Adipose tissue (tissue), 3 donors: ENCODE measurements around the gene ALDH1A2. TPM values are rescaled to one million over a fixed set of nuclear protein-coding genes. Genes with fewer than 3 reads are reported as not detected.

Experiments used
- H3K27ac ChIP-seq: one replicate; pipeline ENCODE4 v1.5.1; 2013; ENCODE audit warnings: low read depth, low read length
- WGBS, 3 donors: extraction: QIAGEN DNeasy Blood & Tissue Kit; methylation state at CpG; one replicate each; pipeline ENCODE4 v1.1.7; 2013; 5-methylcytosine and 5-hydroxymethylcytosine counted together
- polyA plus RNA-seq, 3 donors: library from polyadenylated mRNA; stranded (reverse); fragments of 200-250 nt; gene quantifications; one replicate each; pipeline ENCODE4 v1.2.3, GENCODE V29; 2013
- donor health status: healthy with polysubstance abuse.
- donor health status: Bipolar disorder and iron deficiency.
- donor health status: healthy.

Gene ALDH1A2
- polyA plus RNA-seq, 3 donors = 1.4 to 15.6 (median 4.7) TPM

- no peak overlapping the region for H3K27ac ChIP-seq
- WGBS, 3 donors = 71 to 80% (median 79%) methylated on average over 4 of the region's 4 CpGs
These were observed 103.6 kb downstream of the ALDH1A2 start for GRCh38 chr15:57961919-57962318.

GRCh38 chr15:57957113-57957512 is 108.4 kb downstream of the ALDH1A2 start:
- WGBS, 3 donors = 84 to 89% (median 88%) methylated on average over 5 of the region's 5 CpGs

GRCh38 chr15:57953874-57954273 is 111.6 kb downstream of the ALDH1A2 start:
- WGBS, 3 donors = 63 to 82% (median 81%) methylated on average over 2 of the region's 2 CpGs
- H3K27ac ChIP-seq = no peak overlapping the region

More at GRCh38 chr15:57957113-57957512, 108.4 kb downstream of the ALDH1A2 start:
- H3K27ac ChIP-seq = no peak overlapping the region

DNA sequence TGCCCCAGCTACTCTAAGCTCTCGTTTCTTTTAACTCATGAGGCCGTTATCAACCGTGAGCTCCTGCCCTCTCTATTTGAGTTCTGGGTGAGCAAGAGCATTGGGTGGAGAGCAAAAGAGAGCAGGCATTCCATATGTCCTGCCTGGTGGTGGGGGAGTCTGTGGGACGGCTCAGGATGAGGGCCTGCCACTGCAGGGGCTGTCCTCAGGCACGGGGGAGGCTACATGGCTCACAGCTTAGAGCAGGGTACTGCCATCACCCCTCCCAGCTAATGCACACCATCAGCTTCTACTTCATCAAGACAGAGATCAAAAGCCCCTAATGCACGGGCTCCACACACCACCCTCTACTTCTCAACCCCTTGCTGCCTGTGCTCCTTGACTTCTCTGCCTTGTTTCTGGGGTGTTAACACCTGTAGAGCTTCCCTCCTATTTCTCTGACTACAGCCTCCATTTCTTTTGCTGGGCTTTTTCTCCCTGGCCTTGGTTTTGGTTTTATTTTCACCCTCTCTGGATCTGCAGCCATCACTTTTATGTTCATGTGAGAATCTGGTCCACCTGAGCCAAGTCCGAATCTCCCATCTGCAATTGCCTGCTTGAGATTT is 114.1 kb downstream of the ALDH1A2 start:
- 79 to 86% (median 86%) methylated on average over 7 of the region's 7 CpGs for whole genome bisulfite sequencing, 3 donors

DNA sequence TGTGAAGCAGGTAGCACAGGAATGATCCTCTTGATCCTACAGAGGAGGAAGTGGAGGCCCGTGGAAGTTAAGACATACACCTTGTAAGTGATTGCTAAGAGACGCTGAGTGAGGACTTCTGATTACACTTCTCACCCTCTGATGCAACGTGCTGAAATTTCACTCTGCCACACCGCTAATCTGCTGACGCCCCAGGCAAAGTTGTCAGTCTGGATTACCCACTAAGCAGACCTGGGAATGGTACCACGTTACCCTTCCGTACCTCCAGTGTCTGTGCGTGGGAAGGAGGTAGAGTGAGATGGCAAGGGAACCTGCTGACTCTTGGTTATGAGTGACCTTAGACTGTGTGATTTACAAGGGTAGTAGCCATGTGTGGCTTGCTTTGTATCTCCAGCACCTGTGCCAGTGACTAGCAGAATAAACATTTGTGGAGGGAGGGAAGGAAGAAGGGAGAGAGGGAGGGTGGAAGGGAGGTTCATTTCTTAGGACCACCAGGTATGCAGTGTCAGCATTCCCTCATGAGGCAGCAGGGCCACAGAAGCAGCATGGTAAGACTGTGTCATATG is 115.0 kb downstream of the ALDH1A2 start:
- WGBS, 3 donors = 72 to 80% (median 75%) methylated on average over 8 of the region's 8 CpGs
- no peak overlapping the region for H3K27ac ChIP-seq

More for the DNA sequence above, 114.1 kb downstream of the ALDH1A2 start:
- H3K27ac ChIP-seq = no peak overlapping the region

DNA sequence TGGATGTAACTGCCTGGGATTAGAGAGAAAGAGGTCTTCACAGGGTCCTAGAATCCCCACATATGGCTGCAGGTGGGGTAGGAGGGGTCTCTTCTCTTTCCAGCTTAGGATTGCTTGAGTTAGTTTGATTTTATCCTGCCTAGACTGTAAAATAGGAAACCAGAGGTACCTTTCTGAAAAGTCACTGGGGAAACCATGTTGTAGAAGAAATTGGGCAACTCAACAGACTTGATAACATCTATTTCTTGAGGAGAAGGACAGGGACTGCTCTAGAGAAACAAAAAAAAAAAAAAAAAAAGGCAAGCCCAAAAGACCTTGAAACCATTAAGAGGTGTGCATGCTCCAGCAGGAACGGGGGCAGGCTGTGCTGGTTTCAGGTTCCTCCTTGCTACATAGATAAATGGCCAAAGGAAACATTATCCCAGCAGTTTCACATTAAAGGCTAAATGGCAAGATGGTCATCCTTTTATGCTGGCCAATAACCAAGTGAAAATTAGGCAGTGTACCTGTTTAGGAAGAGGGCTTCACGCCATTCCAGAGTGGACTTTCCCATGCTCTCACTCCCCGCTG is 116.1 kb downstream of the ALDH1A2 start:
- no peak overlapping the region for H3K27ac ChIP-seq
- WGBS, 3 donors = 85 to 93% (median 92%) methylated on average over 3 of the region's 3 CpGs

DNA sequence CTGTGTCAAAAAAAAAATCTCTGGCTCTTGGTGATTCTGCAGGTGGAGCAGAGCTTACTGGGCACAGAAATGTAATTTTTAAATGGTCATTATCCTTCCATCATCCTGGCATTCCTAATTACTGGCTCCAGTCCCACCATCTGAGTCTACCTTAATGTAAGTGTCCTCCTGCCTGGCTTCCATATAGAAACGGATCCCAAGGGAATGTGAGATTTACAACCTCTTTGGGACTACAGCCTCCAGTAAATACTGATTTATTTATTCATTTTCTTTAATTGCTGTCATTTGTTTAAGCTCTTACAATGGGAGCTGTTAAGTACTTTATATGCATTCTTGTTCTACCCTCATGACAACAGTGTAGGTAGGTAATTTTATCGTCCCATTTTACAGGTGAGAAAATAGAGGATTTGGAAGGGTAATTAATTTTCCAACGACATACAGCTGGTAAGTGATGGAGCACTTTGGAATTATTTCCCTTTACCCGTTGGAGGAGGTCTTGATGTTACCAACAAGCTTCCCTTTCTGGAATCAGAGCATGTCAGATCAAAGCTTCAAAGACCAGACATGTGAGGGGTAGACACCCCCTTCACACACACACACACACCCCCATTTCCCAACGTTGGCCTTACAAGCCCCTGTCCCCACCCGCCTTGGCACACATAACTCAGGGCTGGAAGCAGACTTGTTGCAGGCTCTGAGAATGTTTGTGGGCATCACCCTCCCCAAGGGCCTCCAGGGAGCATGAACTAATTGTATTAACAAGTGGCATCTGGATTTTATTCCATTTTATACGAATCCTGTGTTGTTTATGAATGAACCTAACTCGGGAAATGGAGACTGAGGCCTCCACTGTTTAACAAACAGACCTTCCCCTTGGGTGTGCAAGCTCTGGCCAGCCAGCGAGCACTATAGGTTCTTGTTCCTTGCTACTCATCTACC is 116.9 kb downstream of the ALDH1A2 start:
- H3K27ac ChIP-seq = no peak overlapping the region
- WGBS, 3 donors = 78 to 82% (median 78%) methylated on average over 9 of the region's 9 CpGs

GRCh38 chr15:57947781-57948180 is 117.7 kb downstream of the ALDH1A2 start:
- no peak overlapping the region for H3K27ac ChIP-seq
- 53 to 62% (median 57%) methylated on average over 3 of the region's 3 CpGs for WGBS, 3 donors

GRCh38 chr15:57947282-57947681 is 118.2 kb downstream of the ALDH1A2 start:
- H3K27ac ChIP-seq = no peak overlapping the region
- WGBS, 3 donors = 79 to 80% (median 80%) methylated on average over 4 of the region's 4 CpGs

DNA sequence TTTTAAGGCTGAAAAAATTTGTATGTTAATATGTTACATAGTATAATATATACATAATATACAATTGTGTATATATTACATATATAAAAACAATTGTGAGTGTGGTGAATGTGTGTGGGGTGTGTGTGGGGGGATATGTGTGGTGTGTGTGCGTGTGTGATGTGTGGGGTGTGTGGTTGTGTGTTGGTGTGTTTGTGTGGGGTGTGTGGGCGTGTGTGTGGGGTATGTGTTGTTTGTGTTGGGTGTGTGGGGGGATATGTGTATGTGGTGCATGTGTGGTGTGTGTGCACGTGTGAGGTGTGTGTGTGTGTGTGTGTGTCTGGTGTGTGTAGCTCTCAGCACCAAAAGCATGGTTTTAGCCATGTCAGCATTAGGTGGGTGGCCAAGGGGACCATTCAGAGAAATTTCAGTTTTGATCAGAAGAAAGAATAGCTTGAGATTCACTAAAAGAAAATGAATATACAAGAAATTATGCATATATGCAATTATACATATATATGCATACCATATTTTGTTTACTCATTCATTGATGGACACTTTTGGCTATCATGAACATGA is 118.9 kb downstream of the ALDH1A2 start:
- WGBS, 3 donors = 78 to 93% (median 92%) methylated on average over 3 of the region's 3 CpGs
- no peak overlapping the region for H3K27ac ChIP-seq

DNA sequence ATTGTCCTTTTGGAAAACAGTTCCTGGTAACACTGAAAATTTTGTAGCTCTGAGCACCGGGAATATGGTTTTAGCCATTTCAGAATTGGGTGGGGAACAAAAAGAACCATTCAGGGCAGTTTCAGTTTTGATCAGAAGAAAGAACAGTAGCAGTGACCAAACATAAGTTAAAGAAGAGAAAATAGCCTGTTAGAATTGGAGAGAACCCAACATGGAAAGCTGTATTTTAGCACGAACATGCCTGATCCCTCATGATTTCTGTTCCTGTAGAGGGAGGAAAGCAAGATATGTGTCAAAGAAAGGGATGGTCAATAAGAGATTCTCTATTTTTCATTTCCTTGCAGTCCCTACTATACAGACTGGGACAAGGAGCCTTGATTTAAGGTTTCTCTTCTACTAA is 119.9 kb downstream of the ALDH1A2 start:
- 86 to 97% (median 94%) methylated on average over 2 of the region's 2 CpGs for WGBS, 3 donors

GRCh38 chr15:57943754-57944420 is 121.6 kb downstream of the ALDH1A2 start:
- no peak overlapping the region for H3K27ac ChIP-seq
- 87 to 94% (median 88%) methylated on average over 3 of the region's 3 CpGs for WGBS, 3 donors

More for the DNA sequence above, 119.9 kb downstream of the ALDH1A2 start:
- H3K27ac ChIP-seq = no peak overlapping the region

DNA sequence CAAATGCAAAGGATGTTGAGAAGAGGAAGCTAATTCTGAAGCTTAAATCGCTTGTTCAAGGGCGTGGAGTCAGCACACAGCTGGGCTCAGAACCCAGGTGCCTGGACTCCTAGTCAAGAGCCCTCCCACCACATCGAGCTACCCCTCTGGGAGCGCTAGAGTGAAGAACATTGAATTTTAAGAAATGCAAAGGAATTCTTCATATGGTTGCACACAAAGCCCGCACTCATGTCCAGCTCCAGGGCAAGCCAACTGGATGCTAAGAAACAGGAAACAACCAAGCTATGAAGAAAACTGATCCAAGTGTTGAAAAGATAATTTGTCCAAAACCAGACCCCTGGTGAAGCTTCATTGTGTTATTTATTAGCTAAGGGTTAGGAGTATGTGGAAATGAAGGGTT is 122.3 kb downstream of the ALDH1A2 start:
- H3K27ac ChIP-seq = no peak overlapping the region
- WGBS, 3 donors = 84 to 96% (median 92%) methylated on average over 5 of the region's 5 CpGs

DNA sequence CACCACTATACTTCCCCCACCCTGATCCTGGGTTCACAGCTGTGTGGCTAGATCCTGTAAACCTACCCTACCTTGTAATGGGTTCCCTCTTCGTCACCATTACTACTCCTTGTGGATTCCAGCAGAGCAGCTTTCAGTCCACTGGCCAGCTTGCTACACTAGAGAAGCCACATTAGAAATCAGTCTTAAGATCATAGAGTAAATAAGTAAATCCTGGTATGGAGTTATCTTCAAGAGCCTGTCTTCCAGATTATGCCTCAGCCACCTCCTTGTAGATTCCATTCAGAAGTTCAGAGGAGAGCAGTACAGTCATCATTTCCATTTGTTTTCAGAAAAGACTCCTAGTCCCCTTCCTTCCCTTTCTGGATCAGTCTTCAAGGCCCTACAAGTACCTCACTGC is 123.7 kb downstream of the ALDH1A2 start:
- no peak overlapping the region for H3K27ac ChIP-seq
- WGBS, 3 donors = 83 to 92% (median 89%) methylated on average over 1 of the region's 1 CpG

- 65 to 84% (median 79%) methylated on average over 2 of the region's 2 CpGs for WGBS, 3 donors
- H3K27ac ChIP-seq = no peak overlapping the region
These were observed 133.2 kb downstream of the ALDH1A2 start for GRCh38 chr15:57932348-57932747.

DNA sequence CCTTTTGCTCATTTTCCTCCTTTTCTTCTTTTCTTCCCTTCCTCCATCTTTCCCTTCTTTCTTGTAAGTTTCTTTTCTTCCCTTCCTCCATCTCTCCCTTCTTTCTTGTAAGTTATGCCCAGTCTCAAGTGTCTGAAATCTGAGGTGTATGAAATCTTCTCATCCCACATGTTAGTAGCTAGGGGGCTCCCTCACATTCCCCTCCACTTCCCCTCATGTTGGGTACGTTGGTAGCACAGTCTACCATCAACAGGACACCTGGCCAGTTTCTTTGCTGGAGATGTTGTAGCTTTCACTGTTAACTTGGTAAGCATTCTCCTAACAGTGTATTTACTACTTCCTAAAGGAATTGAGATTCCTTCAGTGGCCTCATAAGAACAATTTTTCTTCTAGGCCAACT is 133.9 kb downstream of the ALDH1A2 start:
- WGBS, 3 donors = 69 to 90% (median 72%) methylated on average over 1 of the region's 1 CpG
- H3K27ac ChIP-seq = no peak overlapping the region

GRCh38 chr15:57927091-57927631 is 138.3 kb downstream of the ALDH1A2 start:
- 93 to 95% (median 93%) methylated on average over 6 of the region's 6 CpGs for WGBS, 3 donors
- H3K27ac ChIP-seq = no peak overlapping the region

DNA sequence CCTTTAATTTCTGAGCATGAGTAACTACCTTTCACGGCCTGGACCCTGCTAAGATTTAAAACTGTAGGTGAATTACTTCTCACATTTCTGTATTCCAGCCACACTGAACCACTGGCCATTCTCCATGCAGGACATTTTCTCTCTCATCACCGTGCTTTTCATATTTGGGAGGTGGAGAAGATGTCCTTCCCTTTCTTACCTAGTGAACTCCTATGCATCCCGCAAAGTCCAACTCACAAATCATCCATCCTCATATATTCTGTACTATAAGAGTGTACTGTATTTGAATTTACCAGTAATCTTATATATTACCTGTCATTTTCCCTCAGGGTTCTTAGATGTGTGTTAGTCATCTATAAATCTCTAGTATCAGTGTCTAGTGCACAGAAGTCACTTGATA is 139.9 kb downstream of the ALDH1A2 start:
- WGBS, 3 donors = 90 to 96% (median 93%) methylated on average over 3 of the region's 3 CpGs
- no peak overlapping the region for H3K27ac ChIP-seq
